H1 (cell line): ENCODE data around the gene VAT1L. TPM values are rescaled to one million over a fixed set of nuclear protein-coding genes. Genes with fewer than 3 reads are reported as not detected.

Source experiments
- CTCF ChIA-PET: fragments of 300-600 bp; sonication (Branson Sonifier 250); formaldehyde crosslinking; loops from one replicate; lab custom pipeline; 2021; ENCODE audit not compliant: partially characterized antibody; lab: Charles Lee
- POLR2A ChIA-PET: fragments of 300-600 bp; sonication (Branson Sonifier 250); formaldehyde crosslinking; loops from one replicate; lab custom pipeline; 2021; ENCODE audit warnings: inconsistent platforms; ENCODE audit not compliant: partially characterized antibody; lab: Charles Lee
- DNase-seq, 2 experiments: peaks; one replicate each; pipeline versions ENCODE4 v3.0.0 to v3.0.0-alpha.2; 2010 to 2022; ENCODE audit warnings: low spot score in 2 of 2, low read depth in 1 of 2, mixed read lengths in 1 of 2
- FAIRE-seq: peaks from 2 replicates; lab custom pipeline; 2011; peaks lifted over from hg19 to GRCh38; lab: Jason Lieb, UNC
- H2AFZ ChIP-seq: 2 replicates; pipeline ENCODE4 v1.8.1; 2012; ENCODE audit warnings: low read length, inconsistent platforms
- H2AK5ac ChIP-seq: 2 replicates; pipeline ENCODE4 v1.6.1; 2013; ENCODE audit warnings: low read depth, low read length
- H2BK120ac ChIP-seq: replicated peaks from 2 replicates; pipeline ENCODE3; 2013; ENCODE audit warnings: low read depth, low read length, inconsistent platforms
- H2BK12ac ChIP-seq: 2 replicates; pipeline ENCODE4 v1.6.1; 2013; ENCODE audit warnings: low read depth, low read length
- H2BK15ac ChIP-seq: 2 replicates; pipeline ENCODE4 v1.6.1; 2013; ENCODE audit warnings: low read length
- H2BK20ac ChIP-seq: 2 replicates; pipeline ENCODE4 v1.6.1; 2013; ENCODE audit warnings: low read length
- H2BK5ac ChIP-seq: 2 replicates; pipeline ENCODE4 v1.6.1; 2013; ENCODE audit warnings: low read depth, low read length
- H3K14ac ChIP-seq: 2 replicates; pipeline ENCODE4 v1.6.1; 2013; ENCODE audit warnings: inconsistent platforms; ENCODE audit not compliant: insufficient read length
- H3K18ac ChIP-seq: 2 replicates; pipeline ENCODE4 v1.6.1; 2013; ENCODE audit warnings: low read length; ENCODE audit errors: extremely low read depth
- H3K23ac ChIP-seq: 2 replicates; pipeline ENCODE4 v1.6.1; 2013; ENCODE audit warnings: inconsistent platforms; ENCODE audit not compliant: insufficient read length
- H3K23me2 ChIP-seq: 2 replicates; pipeline ENCODE4 v1.6.1; 2013; ENCODE audit warnings: low read depth, low read length
- H3K27ac ChIP-seq: 2 replicates; pipeline ENCODE4 v1.6.1; 2011; ENCODE audit warnings: low read depth, low read length, inconsistent platforms
- H3K27me3 ChIP-seq, 4 experiments: replicated peaks in 1 of 4; 1 replicate in 1 of 4; 2 replicates in 3 of 4; pipeline versions ENCODE4 v1.6.1 to v1.8.1; 2011 to 2013; ENCODE audit warnings: low read length in 3 of 4, mild to moderate bottlenecking in 3 of 4, inconsistent platforms in 2 of 4, mixed read lengths in 2 of 4, moderate library complexity in 1 of 4; ENCODE audit not compliant: control insufficient read depth in 3 of 4, insufficient read depth in 3 of 4; ENCODE audit errors: extremely low read depth in 1 of 4
- H3K36me3 ChIP-seq, 4 experiments: 2 replicates each; pipeline versions ENCODE4 v1.6.1 to v1.8.1; 2011 to 2013; ENCODE audit warnings: mild to moderate bottlenecking in 4 of 4, low read length in 3 of 4, moderate library complexity in 2 of 4, control low read depth in 1 of 4, inconsistent platforms in 1 of 4; ENCODE audit not compliant: insufficient read depth in 4 of 4, control insufficient read depth in 2 of 4
- H3K4ac ChIP-seq: replicated peaks from 2 replicates; pipeline ENCODE3; 2013; ENCODE audit warnings: low read length, low read depth, mixed read lengths, inconsistent platforms; ENCODE audit not compliant: insufficient read length
- H3K4me1 ChIP-seq, 4 experiments: replicated peaks in 1 of 4; 1 replicate in 1 of 4; 2 replicates in 3 of 4; pipeline versions ENCODE4 v1.6.1 to v1.8.1; 2011 to 2013; ENCODE audit warnings: low read length in 3 of 4, inconsistent platforms in 2 of 4, mixed read lengths in 1 of 4; ENCODE audit not compliant: insufficient read depth in 4 of 4, control insufficient read depth in 3 of 4
- H3K4me2 ChIP-seq, 2 experiments: 2 replicates each; pipeline versions ENCODE4 v1.6.1 to v1.8.1; 2011 to 2013; ENCODE audit warnings: low read depth in 2 of 2, low read length in 2 of 2, control low read depth in 1 of 2, inconsistent platforms in 1 of 2, mild to moderate bottlenecking in 1 of 2; ENCODE audit not compliant: insufficient read depth in 1 of 2
- H3K4me3 ChIP-seq, 4 experiments: fragments of 200-600, 300-600 bp in 1 of 4; sonication (generic), shearing (Covaris generic), sonication (Bioruptor Twin) in 1 of 4; 2 replicates each; pipeline versions ENCODE4 v1.5.1 to v1.8.1; 2011 to 2016; ENCODE audit warnings: low read length in 4 of 4, low read depth in 3 of 4, control low read depth in 2 of 4, inconsistent platforms in 2 of 4, mild to moderate bottlenecking in 2 of 4, mixed read lengths in 1 of 4, moderate library complexity in 1 of 4; ENCODE audit not compliant: insufficient read depth in 2 of 4; ENCODE audit errors: extremely low read depth in 1 of 4
- H3K56ac ChIP-seq: replicated peaks from 2 replicates; pipeline ENCODE3; 2013; ENCODE audit warnings: low read depth, mild to moderate bottlenecking, mixed read lengths, low read length, inconsistent platforms; ENCODE audit not compliant: insufficient read length
- H3K79me1 ChIP-seq: 2 replicates; pipeline ENCODE4 v1.6.1; 2013; ENCODE audit warnings: low read depth, low read length, control low read depth
- H3K79me2 ChIP-seq, 2 experiments: 2 replicates each; pipeline versions ENCODE4 v1.6.1 to v1.8.1; 2012 to 2013; ENCODE audit warnings: low read length in 2 of 2, mild to moderate bottlenecking in 2 of 2, inconsistent platforms in 1 of 2; ENCODE audit not compliant: insufficient read depth in 2 of 2, control insufficient read depth in 1 of 2
- H3K9ac ChIP-seq, 4 experiments: replicated peaks in 1 of 4; 1 replicate in 1 of 4; 2 replicates in 3 of 4; pipeline versions ENCODE4 v1.6.1 to v1.8.1; 2011 to 2013; ENCODE audit warnings: low read depth in 3 of 4, low read length in 3 of 4, control low read depth in 2 of 4, mild to moderate bottlenecking in 2 of 4, moderate library complexity in 2 of 4, inconsistent platforms in 1 of 4; ENCODE audit errors: extremely low read depth in 1 of 4
- H3K9me3 ChIP-seq, 2 experiments: 2 replicates each; pipeline versions ENCODE4 v1.6.1 to v1.8.1; 2012 to 2013; ENCODE audit warnings: mild to moderate bottlenecking in 2 of 2, moderate library complexity in 2 of 2, control low read depth in 1 of 2, inconsistent platforms in 1 of 2, low read depth in 1 of 2, low read length in 1 of 2, mixed read lengths in 1 of 2; ENCODE audit not compliant: insufficient read depth in 2 of 2
- H4K20me1 ChIP-seq, 2 experiments: replicated peaks in 1 of 2; 2 replicates each; pipeline versions ENCODE3 to v1.8.1; 2011 to 2013; ENCODE audit warnings: inconsistent platforms in 2 of 2, low read length in 2 of 2, mild to moderate bottlenecking in 1 of 2; ENCODE audit not compliant: insufficient read depth in 2 of 2, control insufficient read depth in 1 of 2
- H4K5ac ChIP-seq: 2 replicates; pipeline ENCODE4 v1.6.1; 2013; ENCODE audit warnings: low read length, low read depth, mixed read lengths, inconsistent platforms; ENCODE audit not compliant: insufficient read length
- H4K8ac ChIP-seq: 2 replicates; pipeline ENCODE4 v1.8.0; 2013; ENCODE audit warnings: mild to moderate bottlenecking, moderate library complexity, low read length, inconsistent platforms; ENCODE audit not compliant: insufficient read depth; ENCODE audit errors: extremely low read depth
- H4K91ac ChIP-seq: replicated peaks from 2 replicates; pipeline ENCODE3; 2013; ENCODE audit warnings: low read length, mixed read lengths, inconsistent platforms; ENCODE audit not compliant: insufficient read length
- BACH1 ChIP-seq: IDR thresholded peaks from 2 replicates; pipeline ENCODE4 v1.6.1; 2012; ENCODE audit warnings: low read length, improper control_type of control experiment
- BCL11A ChIP-seq, 2 experiments: IDR thresholded peaks; one replicate each; pipeline ENCODE4 v1.6.1; 2011; ENCODE audit warnings: low read depth in 2 of 2, low read length in 2 of 2, mild to moderate bottlenecking in 2 of 2
- CBX8 ChIP-seq: fragments of 300-800, 300-1000 bp; sonication (generic); IDR thresholded peaks from 2 replicates; pipeline ENCODE4 v1.7.1; 2016; ENCODE audit warnings: low read depth, low read length, borderline replicate concordance
- GTF2F1 ChIP-seq: IDR thresholded peaks from 2 replicates; pipeline ENCODE4 v1.6.1; 2012; ENCODE audit warnings: low read depth, low read length, improper control_type of control experiment, borderline replicate concordance
- WGBS, 2 experiments: shearing (Covaris generic) in 1 of 2; methylation state at CpG; one replicate each; pipeline versions ENCODE4 v1.1.6 to v1.1.7; 2013 to 2015; ENCODE audit warnings: low lambda C conversion rate in 2 of 2, mixed read lengths in 2 of 2, inconsistent platforms in 1 of 2, low coverage in 1 of 2, missing lambda C conversion rate in 1 of 2; ENCODE audit not compliant: insufficient replicate concordance in 2 of 2, insufficient coverage in 1 of 2, insufficient read length in 1 of 2; ENCODE audit errors: extremely low coverage in 1 of 2, missing lambda C conversion rate in 1 of 2; 5-methylcytosine and 5-hydroxymethylcytosine counted together
- polyA plus RNA-seq, 7 experiments: library from polyadenylated mRNA; depleted of rRNA in 3 of 7; stranded (reverse) in 5 of 7; unstranded in 2 of 7; fragments of >200 nt in 5 of 7; fragments of 200-250 nt in 2 of 7; gene quantifications; 1 replicate in 5 of 7; 2 replicates in 1 of 7; 4 replicates in 1 of 7; pipeline versions ENCODE4 v1.2.1 to v1.2.3, GENCODE V29; 2011 to 2013; ENCODE audit warnings: missing spikeins in 2 of 7, mixed read lengths in 2 of 7
- total RNA-seq: library from RNA; stranded (reverse); fragmentation: NEBNext Ultra II Directional; extraction: Animal tissue kit (Norgen Biotek cat#: 25700); gene quantifications from 2 replicates; pipeline ENCODE4 v1.2.1, GENCODE V29; 2021

Gene VAT1L
- total and polyA plus RNA-seq, 2 of the 8 experiments (the other 6 are each of a cell fraction or from before 2014, with no cell fraction given) = 46.3 to 48.2 TPM

GRCh38 chr16:77931058-77931457, 142.7 kb downstream of the VAT1L start:
- Histone ChIP-seq H3K23me2 (no peaks in the 10 kb centered on the region; the same call in 1 of the 2 replicates), H3K9ac (no peak overlapping the region), H4K8ac (no peak overlapping the region), H3K18ac (no peak overlapping the region), H3K36me3 (peaks cover 0 to 10% (median 0%) of the 10 kb centered on the region in 4 experiments; a peak in 3 of 8 replicates), H2AFZ (no peak overlapping the region), H3K27ac (no peak overlapping the region), H2BK5ac (no peak overlapping the region), H3K4me3 (no peak overlapping the region), H2BK12ac (no peak overlapping the region), H3K4me1 (no peaks in the 10 kb centered on the region), H3K23ac (no peak overlapping the region), H3K79me1 (no peaks in the 10 kb centered on the region), H3K56ac (no peak overlapping the region), H3K14ac (no peak overlapping the region), H3K9me3 (no peaks in the 10 kb centered on the region), H3K4ac (no peak overlapping the region), H3K4me2 (no peak overlapping the region), H4K91ac (no peak overlapping the region), H2BK15ac (no peak overlapping the region), H3K79me2 (no peaks in the 10 kb centered on the region), H4K5ac (no peak overlapping the region), H2BK20ac (no peak overlapping the region), H2BK120ac (no peak overlapping the region), H2AK5ac (no peak overlapping the region), H3K27me3 (no peaks in the 10 kb centered on the region), H4K20me1 (no peaks in the 10 kb centered on the region)
- no peak for DNase-seq
- TF ChIP-seq GTF2F1 = no peak
- TF ChIP-seq CBX8 = no peak
- TF ChIP-seq BACH1 = no peak
- TF ChIP-seq BCL11A (IDR thresholded peaks at IDR 0.05; ENCODE audit: low read depth in 2 of 2, low read length in 2 of 2) = no peak
- WGBS, 2 experiments = 88% methylated on average over 4 of the region's 4 CpGs; no CpG with 5 or more reads in 1 of the 2 experiments
- POLR2A ChIA-PET = no interaction called here
- FAIRE-seq = no peak
- CTCF ChIA-PET = interaction anchor here (0.8 to 1.2 kb wide), 2 partner anchors 12 to 73 kb away, joined by 3 read pairs; no protein-coding TSS in a partner anchor
